ENCODE measurements around the gene PLG. TPM values are rescaled to one million over a fixed set of nuclear protein-coding genes. Genes with fewer than 3 reads are reported as not detected.
"Not testable (repeated sequence)": the region's sequence is repeated elsewhere in the genome, so short reads cannot be mapped to it uniquely, and the experiment has no call there.

Gene PLG
- total RNA-seq, 1 donor from 2014 or later, result 0.58 TPM

GRCh38 chr6:160766657-160766988 is 64.6 kb downstream of the PLG start:
- intact Hi-C loops (cut with DNase I), result no loop called here
- ATAC-seq (no peak), DNase-seq (ENCODE audit: low spot score) (no peak)

- intact Hi-C loops (cut with DNase I), result no loop called here
- peak; percentile 73 for DNase-seq (ENCODE audit: low spot score)
Measured at GRCh38 chr6:160766989-160767646, 65.1 kb downstream of the PLG start.

DNA sequence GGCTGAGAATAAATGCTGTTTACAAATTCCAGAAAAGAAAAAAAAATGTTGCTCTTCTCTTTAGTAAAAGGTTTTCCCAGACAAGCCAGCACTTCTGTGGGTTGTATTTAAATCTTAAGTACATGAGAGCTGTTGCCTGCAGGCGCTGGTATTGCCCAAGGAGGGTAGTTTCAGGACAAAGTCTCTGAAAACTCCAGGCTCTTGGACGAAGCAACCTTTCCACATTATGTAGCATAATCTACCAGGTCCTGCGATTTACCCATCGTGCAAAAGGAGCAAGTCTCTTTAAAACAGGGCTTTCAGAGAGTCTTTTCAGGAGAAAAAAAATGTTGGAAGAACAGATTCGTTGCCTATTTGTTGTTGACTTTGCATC is 65.6 kb downstream of the PLG start:
- intact Hi-C loops (cut with DNase I), result no loop called here
- no peak for DNase-seq (ENCODE audit: low spot score)
- no peak for ATAC-seq

More at GRCh38 chr6:160766989-160767646, 65.1 kb downstream of the PLG start:
- peak; percentile 89 for ATAC-seq

DNA sequence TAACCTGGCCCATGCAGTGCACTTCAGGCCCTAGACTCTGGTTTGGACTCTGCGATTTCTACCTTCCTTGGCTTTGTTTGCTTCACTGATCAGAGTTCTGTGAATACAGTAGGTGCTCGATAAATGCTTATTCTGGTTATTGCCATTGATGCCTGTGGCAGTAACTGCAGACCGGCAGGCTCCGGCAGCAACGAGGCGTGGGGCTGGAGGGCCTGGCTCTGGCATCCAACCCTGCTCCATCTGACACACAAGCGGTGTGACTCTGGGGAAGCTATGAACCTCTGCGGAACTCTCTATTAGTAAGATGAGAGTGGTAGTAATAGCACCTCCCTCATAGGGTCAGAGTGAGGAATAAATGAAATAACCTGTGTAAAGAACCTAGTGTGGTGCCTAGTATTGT is 66.1 kb downstream of the PLG start:
- no peak for DNase-seq (ENCODE audit: low spot score)
- no peak for ATAC-seq
- intact Hi-C loops (cut with DNase I), result no loop called here

- ATAC-seq (no peak), DNase-seq (ENCODE audit: low spot score) (no peak)
- intact Hi-C loops (cut with DNase I), result no loop called here
Measured at GRCh38 chr6:160774399-160774798, 72.4 kb downstream of the PLG start.

DNA sequence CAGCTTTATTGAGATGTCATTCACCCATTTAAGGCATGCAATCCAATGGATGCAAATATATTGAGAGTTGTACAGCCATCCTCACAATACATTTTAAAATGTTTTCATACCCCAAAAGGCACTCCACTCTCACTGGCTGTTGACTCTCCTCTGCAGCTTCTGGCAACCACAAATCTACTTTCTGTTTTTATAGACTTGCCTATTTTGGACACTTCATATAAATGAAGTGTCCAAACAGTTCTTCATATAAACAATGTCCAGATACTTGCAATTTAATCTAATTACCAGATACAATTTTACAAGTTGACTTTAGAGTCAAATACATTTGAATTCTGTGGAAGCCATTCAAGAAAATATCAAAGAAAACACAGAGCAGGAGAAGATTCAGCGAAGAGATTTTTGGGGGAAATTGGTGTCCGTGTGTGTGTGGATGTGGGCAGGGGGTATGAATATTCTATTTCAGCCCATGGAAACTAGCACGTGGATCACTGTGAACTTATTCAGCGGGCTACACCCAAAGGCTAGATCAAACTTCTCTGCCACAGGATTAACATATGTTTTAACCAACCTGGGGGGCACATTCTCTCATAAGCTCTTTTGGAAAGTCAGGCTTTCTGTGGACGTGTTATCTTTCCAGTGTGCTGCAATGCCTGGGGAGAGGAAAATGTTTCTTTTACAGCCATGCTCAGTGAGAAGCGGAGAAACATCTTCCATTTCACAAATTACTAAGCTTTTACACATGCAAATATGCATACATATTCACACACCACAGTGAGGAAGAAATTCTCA is 73.9 kb downstream of the PLG start:
- DNase-seq (ENCODE audit: low spot score) (no peak), ATAC-seq (no peak)
- intact Hi-C loops (cut with DNase I), result no loop called here

DNA sequence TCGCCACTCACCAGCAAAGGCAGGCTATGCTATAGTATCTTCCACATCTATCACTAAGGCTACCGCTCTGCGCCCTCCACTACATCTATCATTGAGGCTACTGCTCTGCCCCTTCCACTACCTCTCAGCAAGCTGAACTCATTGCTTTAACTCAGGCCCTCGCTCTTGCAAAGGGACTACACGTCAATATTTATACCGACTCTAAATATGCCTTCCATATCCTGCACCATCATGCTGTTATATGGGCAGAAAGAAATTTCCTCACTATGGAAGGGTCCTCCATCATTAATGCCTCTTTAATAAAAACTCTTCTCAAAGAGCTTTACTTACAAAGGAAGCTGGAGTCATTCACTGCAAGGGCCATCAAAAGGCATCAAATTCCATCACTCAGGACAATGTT is 77.1 kb downstream of the PLG start:
- ATAC-seq; intact Hi-C loops (cut with DNase I); DNase-seq (ENCODE audit: low spot score): not testable (repeated sequence)

DNA sequence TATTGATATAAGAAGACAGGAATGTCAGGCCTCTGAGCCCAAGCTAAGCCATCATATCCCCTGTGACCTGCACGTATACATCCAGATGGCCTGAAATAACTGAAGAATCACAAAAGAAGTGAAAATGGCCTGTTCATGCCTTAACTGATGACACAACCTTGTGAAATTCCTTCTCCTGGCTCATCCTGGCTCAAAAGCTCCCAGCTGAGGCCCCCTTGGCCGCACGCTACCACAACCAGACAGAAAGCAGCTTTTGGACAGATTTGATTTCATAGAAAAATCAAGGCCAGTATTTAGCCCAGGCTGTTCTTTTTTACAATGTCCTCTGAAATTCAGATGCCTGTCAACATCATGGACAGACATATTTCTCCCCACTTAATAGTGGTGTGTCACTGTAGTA is 78.6 kb downstream of the PLG start:
- DNase-seq (ENCODE audit: low spot score); intact Hi-C loops (cut with DNase I); ATAC-seq: not testable (repeated sequence)

GRCh38 chr6:160781298-160781697 is 79.3 kb downstream of the PLG start:
- intact Hi-C loops (cut with DNase I), result no loop called here
- ATAC-seq, result no peak
- no peak for DNase-seq (ENCODE audit: low spot score)

GRCh38 chr6:160782228-160782627 is 80.2 kb downstream of the PLG start:
- ATAC-seq (no peak), DNase-seq (ENCODE audit: low spot score) (no peak)
- intact Hi-C loops (cut with DNase I), result no loop called here

DNA sequence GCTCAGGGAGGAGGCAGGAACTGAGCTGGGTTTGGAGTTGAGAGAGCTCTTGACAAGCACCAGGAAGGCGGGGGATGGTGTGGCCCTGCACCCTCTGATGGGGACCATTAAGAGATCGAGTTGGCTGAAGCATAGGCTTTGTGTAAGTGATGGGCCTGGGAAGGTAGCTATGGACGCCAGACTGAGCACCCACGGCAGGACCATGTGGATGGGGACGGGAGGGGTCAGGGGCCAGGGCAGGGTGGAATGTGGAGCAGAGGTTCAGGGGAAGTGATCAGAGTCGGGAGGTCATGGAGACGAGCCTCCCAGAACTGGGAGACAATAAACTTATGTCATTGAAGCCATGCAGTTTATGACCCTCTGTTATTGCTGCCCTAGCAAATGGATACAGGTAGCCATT is 81.7 kb downstream of the PLG start:
- intact Hi-C loops (cut with DNase I), result no loop called here
- ATAC-seq (no peak), DNase-seq (ENCODE audit: low spot score) (no peak)

- ATAC-seq; intact Hi-C loops (cut with DNase I); DNase-seq (ENCODE audit: low spot score): not testable (repeated sequence)
Measured at GRCh38 chr6:160788126-160788525, 86.1 kb downstream of the PLG start.

- intact Hi-C loops (cut with DNase I), result no loop called here
- ATAC-seq (no peak), DNase-seq (ENCODE audit: low spot score) (no peak)
Measured at GRCh38 chr6:160788806-160789205, 86.8 kb downstream of the PLG start.

DNA sequence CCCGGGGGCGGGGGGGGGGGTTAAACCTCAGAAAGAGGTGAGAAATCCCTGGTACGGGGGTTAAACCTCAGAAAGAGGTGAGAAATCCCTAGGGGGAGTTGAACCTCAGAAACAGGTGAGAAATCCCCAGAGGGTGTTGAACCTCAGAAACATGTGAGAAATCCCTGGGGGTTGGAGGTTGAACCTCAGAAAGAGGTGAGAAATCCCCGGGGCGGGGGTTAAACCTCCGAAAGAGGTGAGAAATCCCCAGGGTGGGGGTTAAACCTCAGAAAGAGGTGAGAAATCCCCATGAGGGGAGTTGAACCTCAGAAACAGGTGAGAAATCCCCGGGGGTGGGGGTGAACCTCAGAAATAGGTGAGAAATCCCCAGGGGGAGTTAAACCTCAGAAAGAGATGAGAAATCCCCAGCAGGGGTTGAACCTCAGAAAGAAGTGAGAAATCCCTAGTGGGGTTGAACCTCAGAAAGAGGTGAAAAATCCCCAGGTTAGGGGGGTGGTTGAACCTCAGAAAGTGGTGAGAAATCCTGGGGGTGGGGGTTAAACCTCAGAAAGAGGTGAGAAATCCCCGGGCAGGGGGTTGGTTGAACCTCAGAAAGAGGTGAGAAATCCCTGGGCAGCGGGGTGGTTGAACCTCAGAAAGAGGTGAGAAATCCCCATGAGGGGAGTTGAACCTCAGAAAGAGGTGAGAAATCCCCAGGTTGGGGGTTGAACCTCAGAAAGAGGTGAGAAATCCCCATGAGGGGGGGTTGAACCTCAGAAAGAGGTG is 87.4 kb downstream of the PLG start:
- DNase-seq (ENCODE audit: low spot score) (no peak), ATAC-seq (no peak)
- intact Hi-C loops (cut with DNase I), result no loop called here

DNA sequence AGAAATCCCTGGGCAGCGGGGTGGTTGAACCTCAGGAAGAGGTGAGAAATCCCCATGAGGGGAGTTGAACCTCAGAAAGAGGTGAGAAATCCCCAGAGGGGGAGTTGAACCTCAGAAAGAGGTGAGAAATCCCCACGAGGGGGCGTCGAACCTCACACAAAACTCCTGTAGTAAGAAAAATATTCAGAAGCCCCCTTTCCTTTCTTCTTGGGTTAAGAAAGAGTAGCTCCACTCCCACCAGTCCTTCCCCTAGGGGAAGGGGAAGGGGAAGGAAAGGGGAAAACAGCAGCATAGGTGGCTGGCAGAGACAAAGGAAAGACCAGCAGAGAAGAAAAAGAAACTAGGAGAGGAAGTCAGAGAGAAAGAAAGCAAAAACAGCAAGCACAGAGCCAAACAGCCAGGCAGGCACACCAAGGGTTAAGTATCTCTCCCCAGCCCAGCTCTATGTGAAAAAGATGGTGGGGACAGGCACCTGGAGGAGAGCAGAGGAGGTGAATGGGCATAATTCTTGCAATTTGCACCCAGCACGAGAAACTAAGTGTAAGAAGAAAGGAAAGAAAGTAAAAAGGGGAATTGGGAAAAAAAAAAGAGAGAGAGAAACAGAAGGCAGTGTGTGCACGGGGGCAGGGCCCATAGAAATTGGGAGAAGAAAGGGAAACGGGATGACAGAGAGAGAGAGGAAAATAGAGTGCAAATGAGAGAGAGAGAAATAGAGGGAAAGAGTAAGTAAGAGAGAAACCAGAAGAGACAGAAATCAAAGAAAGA is 88.2 kb downstream of the PLG start:
- ATAC-seq, result no peak
- intact Hi-C loops (cut with DNase I), result no loop called here
- no peak for DNase-seq (ENCODE audit: low spot score)

- ATAC-seq (no peak), DNase-seq (ENCODE audit: low spot score) (no peak)
- intact Hi-C loops (cut with DNase I), result no loop called here
Measured at GRCh38 chr6:160791459-160791858, 89.4 kb downstream of the PLG start.

DNA sequence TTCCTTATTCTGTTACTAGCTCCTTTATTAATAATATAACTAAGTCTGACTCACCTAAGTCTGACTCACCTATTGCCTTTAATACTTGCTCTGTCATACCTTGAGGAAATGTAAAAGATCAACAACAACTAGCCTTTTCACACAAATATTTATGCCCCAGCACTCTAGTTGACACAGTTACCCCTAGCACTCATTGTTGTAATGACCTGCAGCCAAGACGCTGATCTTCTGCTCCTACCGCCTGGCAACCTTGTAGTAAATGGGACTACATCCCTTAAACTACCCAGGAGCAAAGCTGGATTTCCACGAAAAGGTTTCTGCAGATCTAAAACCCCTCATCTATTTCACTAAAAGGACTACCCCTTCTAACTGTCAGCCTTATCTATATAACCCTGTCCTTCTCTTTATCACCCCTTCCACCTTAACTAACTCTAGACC is 90.0 kb downstream of the PLG start:
- ATAC-seq, result no peak
- no peak for DNase-seq (ENCODE audit: low spot score)
- intact Hi-C loops (cut with DNase I), result no loop called here

- intact Hi-C loops (cut with DNase I), result no loop called here
- DNase-seq (ENCODE audit: low spot score) (no peak), ATAC-seq (no peak)
Measured at GRCh38 chr6:160792708-160793107, 90.7 kb downstream of the PLG start.

DNA sequence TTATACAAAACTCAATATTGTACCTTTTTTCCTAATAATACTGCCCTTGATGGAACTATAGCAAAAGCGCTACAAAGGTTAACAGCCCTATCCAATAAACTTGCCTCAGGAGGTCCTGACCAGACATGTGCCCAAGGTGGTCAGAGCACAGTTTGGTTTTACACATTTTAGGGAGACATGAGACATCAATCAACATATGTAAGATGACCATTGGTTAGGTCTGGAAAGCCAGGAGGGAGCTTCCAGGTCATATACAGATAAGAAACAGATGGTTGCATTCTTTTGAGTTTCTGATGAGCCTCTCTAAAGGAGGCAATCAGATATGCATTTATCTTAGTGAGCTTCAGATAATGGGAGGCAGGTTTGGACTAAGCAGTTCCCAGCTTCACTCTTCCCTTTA is 91.6 kb downstream of the PLG start:
- ATAC-seq (no peak), DNase-seq (ENCODE audit: low spot score) (no peak)
- intact Hi-C loops (cut with DNase I), result no loop called here
